Fibroblast of lung (primary cell): ENCODE results near the gene GPRC5C.

ENCODE experiments used
- CTCF ChIP-seq, 2 donors: IDR thresholded peaks in 1 of 2; conservative IDR thresholded peaks in 1 of 2; 1 replicate in 1 of 2; 2 replicates in 1 of 2; pipeline ENCODE4 v1.5.1; 2011 to 2012; ENCODE audit warnings: low read length in 2 of 2, control low read depth in 1 of 2, inconsistent platforms in 1 of 2, low read depth in 1 of 2, mild to moderate bottlenecking in 1 of 2
- EZH2 ChIP-seq: IDR thresholded peaks from 2 replicates; pipeline ENCODE4 v1.5.1; 2012; ENCODE audit warnings: low read length, control low read depth, mild to moderate bottlenecking; ENCODE audit errors: missing control alignments

- TF ChIP-seq EZH2: no peak
- TF ChIP-seq CTCF (conservative IDR thresholded peaks at IDR 0.05 in 1 of 2, IDR thresholded peaks at IDR 0.05 in 1 of 2; ENCODE audit: low read depth in 1 of 2, low read length in 2 of 2): no peak
Measured at GRCh38 chr17:74432424-74432690, 469 bp downstream of the GPRC5C start.
